Epithelial cell of esophagus (primary cell): Measurements from ENCODE around the gene BRD3.

Experiments used
- DNase-seq: peaks from one replicate; pipeline ENCODE4 v3.0.0; 2010; ENCODE audit warnings: low read depth
- H3K4me3 ChIP-seq: 2 replicates; pipeline ENCODE4 v1.5.1; 2011; ENCODE audit warnings: mild to moderate bottlenecking, low read length, control low read depth
- CTCF ChIP-seq: IDR thresholded peaks from 2 replicates; pipeline ENCODE4 v1.5.1; 2011; ENCODE audit warnings: low read depth, mild to moderate bottlenecking, low read length, control low read depth, inconsistent platforms; ENCODE audit not compliant: insufficient read depth; ENCODE audit errors: missing control alignments

Gene BRD3

GRCh38 chr9:134030821-134031470, 36.9 kb downstream of the BRD3 start:
- TF ChIP-seq CTCF: no peak
- DNase-seq: no peak
- H3K4me3 ChIP-seq: no peak overlapping the region

GRCh38 chr9:134029248-134030226, 38.3 kb downstream of the BRD3 start:
- TF ChIP-seq CTCF: no peak
- DNase-seq: no peak

GRCh38 chr9:134028575-134029247, 39.1 kb downstream of the BRD3 start:
- DNase-seq: no peak
- H3K4me3 ChIP-seq: no peak overlapping the region
- no peak for TF ChIP-seq CTCF

More at GRCh38 chr9:134029248-134030226, 38.3 kb downstream of the BRD3 start:
- no peak overlapping the region for H3K4me3 ChIP-seq

- H3K4me3 ChIP-seq: no peak overlapping the region
- TF ChIP-seq CTCF: no peak
- DNase-seq: no peak
Observed at GRCh38 chr9:134028076-134028475, 39.8 kb downstream of the BRD3 start.

GRCh38 chr9:134027561-134027960, 40.3 kb downstream of the BRD3 start:
- H3K4me3 ChIP-seq: no peak overlapping the region
- no peak for DNase-seq
- no peak for TF ChIP-seq CTCF

- no peak for DNase-seq
- H3K4me3 ChIP-seq: no peak overlapping the region
- no peak for TF ChIP-seq CTCF
Observed at GRCh38 chr9:134026981-134027380, 40.8 kb downstream of the BRD3 start.
